ENCODE data around the gene SYT1.

DNA sequence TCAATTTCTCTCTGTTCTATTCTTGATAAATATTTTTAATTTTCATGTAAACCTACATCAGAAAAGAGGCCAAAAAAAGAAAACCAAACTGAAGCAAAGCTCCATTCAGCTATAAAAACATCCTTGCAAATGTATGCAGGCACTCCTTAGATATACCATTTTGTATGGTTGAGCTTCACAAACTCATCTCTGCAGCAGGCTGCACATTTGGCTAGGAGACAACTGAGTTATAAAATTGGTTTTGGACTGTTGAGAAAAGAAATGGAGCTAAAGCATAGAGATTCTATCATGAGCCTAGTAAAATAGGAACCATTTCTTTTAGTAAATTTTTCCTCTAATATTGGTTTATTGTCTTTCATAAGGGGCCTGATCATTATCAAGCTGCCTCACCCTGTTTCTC lies 156.4 kb downstream of the SYT1 start:
- TF ChIP-seq, protein P1, sequence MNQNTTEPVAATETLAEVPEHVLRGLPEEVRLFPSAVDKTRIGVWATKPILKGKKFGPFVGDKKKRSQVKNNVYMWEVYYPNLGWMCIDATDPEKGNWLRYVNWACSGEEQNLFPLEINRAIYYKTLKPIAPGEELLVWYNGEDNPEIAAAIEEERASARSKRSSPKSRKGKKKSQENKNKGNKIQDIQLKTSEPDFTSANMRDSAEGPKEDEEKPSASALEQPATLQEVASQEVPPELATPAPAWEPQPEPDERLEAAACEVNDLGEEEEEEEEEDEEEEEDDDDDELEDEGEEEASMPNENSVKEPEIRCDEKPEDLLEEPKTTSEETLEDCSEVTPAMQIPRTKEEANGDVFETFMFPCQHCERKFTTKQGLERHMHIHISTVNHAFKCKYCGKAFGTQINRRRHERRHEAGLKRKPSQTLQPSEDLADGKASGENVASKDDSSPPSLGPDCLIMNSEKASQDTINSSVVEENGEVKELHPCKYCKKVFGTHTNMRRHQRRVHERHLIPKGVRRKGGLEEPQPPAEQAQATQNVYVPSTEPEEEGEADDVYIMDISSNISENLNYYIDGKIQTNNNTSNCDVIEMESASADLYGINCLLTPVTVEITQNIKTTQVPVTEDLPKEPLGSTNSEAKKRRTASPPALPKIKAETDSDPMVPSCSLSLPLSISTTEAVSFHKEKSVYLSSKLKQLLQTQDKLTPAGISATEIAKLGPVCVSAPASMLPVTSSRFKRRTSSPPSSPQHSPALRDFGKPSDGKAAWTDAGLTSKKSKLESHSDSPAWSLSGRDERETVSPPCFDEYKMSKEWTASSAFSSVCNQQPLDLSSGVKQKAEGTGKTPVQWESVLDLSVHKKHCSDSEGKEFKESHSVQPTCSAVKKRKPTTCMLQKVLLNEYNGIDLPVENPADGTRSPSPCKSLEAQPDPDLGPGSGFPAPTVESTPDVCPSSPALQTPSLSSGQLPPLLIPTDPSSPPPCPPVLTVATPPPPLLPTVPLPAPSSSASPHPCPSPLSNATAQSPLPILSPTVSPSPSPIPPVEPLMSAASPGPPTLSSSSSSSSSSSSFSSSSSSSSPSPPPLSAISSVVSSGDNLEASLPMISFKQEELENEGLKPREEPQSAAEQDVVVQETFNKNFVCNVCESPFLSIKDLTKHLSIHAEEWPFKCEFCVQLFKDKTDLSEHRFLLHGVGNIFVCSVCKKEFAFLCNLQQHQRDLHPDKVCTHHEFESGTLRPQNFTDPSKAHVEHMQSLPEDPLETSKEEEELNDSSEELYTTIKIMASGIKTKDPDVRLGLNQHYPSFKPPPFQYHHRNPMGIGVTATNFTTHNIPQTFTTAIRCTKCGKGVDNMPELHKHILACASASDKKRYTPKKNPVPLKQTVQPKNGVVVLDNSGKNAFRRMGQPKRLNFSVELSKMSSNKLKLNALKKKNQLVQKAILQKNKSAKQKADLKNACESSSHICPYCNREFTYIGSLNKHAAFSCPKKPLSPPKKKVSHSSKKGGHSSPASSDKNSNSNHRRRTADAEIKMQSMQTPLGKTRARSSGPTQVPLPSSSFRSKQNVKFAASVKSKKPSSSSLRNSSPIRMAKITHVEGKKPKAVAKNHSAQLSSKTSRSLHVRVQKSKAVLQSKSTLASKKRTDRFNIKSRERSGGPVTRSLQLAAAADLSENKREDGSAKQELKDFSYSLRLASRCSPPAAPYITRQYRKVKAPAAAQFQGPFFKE (tag by site-specific recombination; IDR thresholded peaks at IDR 0.05; ENCODE audit: borderline replicate concordance): no peak
- no peak for TF ChIP-seq KLF8 (tag by site-specific recombination; IDR thresholded peaks at IDR 0.05)
- TF ChIP-seq, protein P2, sequence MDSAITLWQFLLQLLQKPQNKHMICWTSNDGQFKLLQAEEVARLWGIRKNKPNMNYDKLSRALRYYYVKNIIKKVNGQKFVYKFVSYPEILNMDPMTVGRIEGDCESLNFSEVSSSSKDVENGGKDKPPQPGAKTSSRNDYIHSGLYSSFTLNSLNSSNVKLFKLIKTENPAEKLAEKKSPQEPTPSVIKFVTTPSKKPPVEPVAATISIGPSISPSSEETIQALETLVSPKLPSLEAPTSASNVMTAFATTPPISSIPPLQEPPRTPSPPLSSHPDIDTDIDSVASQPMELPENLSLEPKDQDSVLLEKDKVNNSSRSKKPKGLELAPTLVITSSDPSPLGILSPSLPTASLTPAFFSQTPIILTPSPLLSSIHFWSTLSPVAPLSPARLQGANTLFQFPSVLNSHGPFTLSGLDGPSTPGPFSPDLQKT (IDR thresholded peaks at IDR 0.05; ENCODE audit: borderline replicate concordance, low read depth, low read length): no peak
- TF ChIP-seq KLF10 (tag by site-specific recombination; IDR thresholded peaks at IDR 0.05): no peak
- TF ChIP-seq CTCF (tag by site-specific recombination; IDR thresholded peaks at IDR 0.05): no peak
- TF ChIP-seq ZSCAN23 (tag by site-specific recombination; IDR thresholded peaks at IDR 0.05): no peak

All from HEK293 (cell line).